ENCODE measurements around the gene CALU.
A peak's percentile ranks its signal among the peaks of the same experiment; 100 is the strongest.

CALU gene

DNA sequence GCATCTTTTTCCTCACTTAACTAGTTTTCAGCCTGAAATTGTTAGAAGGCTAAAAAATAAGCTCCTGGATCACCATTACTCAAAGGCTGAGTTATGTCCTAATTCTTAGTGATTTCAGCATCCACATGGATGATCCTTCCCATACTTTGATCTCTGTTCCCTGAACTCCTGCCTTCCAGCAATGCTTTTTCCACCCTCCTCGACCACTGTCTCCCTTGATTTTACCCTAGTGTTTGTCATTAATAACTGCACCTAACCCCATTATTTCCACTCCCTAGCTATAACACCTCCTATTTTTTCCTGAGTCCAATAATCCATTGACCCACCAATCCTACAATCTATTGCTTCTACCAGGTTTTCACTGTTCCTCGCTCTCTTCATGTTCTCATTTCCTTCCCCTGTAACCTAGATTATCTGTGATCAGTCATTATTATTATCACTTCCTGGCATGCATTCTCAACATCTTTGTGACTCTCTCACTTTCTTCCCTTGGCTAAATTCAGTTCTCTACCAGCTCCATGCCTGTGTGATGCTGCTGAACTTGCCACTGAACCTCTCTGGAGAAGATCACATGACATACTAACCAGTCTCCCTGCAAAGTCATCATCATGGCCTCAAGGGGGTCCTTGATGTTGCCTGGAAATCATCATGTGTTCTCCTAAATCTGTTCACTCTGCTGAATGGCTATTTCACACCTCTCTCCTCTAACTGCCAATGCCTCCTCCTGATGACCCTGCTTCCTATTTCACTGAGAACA, 6.5 kb upstream of the CALU start:
- H3K36me3 Mint-ChIP-seq (ENCODE audit: low read depth), result no peaks in the 10 kb centered on the region
- H3K27me3 Mint-ChIP-seq, result peaks cover 8% of the 10 kb centered on the region
- no peak for DNase-seq
- H3K27ac Mint-ChIP-seq, result no peak overlapping the region
- H3K9me3 Mint-ChIP-seq, result no peaks in the 10 kb centered on the region
- no peaks in the 10 kb centered on the region for H3K4me1 Mint-ChIP-seq (ENCODE audit: low read depth)
- H3K4me3 Mint-ChIP-seq, result no peak overlapping the region

GRCh38 chr7:128733278-128733645, 5.9 kb upstream of the CALU start:
- Mint-ChIP-seq H3K9me3 (no peaks in the 10 kb centered on the region), H3K27ac (no peak overlapping the region), H3K27me3 (peaks cover 7% of the 10 kb centered on the region), H3K36me3 (ENCODE audit: low read depth) (no peaks in the 10 kb centered on the region), H3K4me1 (ENCODE audit: low read depth) (peaks cover 4% of the 10 kb centered on the region), H3K4me3 (no peak overlapping the region)
- no peak for DNase-seq

- no peak for DNase-seq
- Mint-ChIP-seq H3K36me3 (ENCODE audit: low read depth) (peaks cover 8% of the 10 kb centered on the region), H3K9me3 (no peaks in the 10 kb centered on the region), H3K27me3 (peaks cover 7% of the 10 kb centered on the region), H3K27ac (no peak overlapping the region), H3K4me1 (ENCODE audit: low read depth) (peaks cover 13% of the 10 kb centered on the region), H3K4me3 (no peak overlapping the region)
Observed at GRCh38 chr7:128734890-128735289, 4.3 kb upstream of the CALU start.

DNA sequence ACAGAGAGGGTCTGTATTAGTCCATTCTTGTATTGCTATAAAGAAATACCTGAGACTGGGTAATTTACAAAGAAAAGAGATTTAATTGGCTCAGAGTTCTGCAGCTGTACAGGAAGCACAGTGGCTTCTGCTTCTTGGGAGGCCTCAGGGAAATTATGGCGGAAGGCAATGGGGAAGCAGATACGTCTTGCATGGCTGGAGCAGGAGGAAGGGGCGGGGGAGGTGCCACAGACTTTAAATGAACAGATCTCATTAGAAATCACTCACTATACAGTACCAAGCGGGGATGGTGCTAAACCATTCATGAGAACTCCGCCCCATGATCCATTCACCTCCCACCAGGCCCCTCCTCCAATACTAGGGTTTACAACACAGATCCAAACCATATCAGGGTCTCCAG, 3.7 kb upstream of the CALU start:
- Mint-ChIP-seq H3K4me3 (no peak overlapping the region), H3K27ac (no peak overlapping the region), H3K9me3 (no peaks in the 10 kb centered on the region), H3K4me1 (ENCODE audit: low read depth) (peaks cover 18% of the 10 kb centered on the region), H3K36me3 (ENCODE audit: low read depth) (peaks cover 13% of the 10 kb centered on the region), H3K27me3 (peaks cover 7% of the 10 kb centered on the region)
- DNase-seq, result no peak

DNA sequence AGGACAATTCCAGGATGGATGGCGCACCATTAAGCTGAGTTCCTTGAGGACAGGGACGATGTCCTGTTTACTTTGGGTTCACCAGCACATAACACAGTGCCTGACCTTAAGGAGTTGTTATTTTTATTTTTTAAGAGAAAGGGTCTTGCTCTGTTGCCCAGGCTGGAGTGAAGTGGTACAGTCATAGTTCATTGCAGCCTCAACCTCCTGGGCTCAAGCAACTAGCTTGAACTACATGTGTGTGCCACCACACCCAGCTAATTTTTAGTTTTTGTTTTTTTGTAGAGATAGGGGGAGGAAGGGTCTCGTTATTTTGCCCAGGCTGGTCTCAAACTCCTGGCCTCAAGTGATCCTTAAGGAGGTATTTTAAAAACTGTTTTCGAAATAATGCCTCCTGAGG, 1.7 kb upstream of the CALU start:
- peaks cover 36% of the 10 kb centered on the region for H3K4me1 Mint-ChIP-seq (ENCODE audit: low read depth)
- no peaks in the 10 kb centered on the region for H3K27me3 Mint-ChIP-seq
- H3K36me3 Mint-ChIP-seq (ENCODE audit: low read depth), result peaks cover 25% of the 10 kb centered on the region
- no peak overlapping the region for H3K4me3 Mint-ChIP-seq
- no peak overlapping the region for H3K27ac Mint-ChIP-seq
- H3K9me3 Mint-ChIP-seq, result no peaks in the 10 kb centered on the region
- no peak for DNase-seq

GRCh38 chr7:128737867-128738385, 1.2 kb upstream of the CALU start:
- peaks cover 26% of the 10 kb centered on the region for H3K36me3 Mint-ChIP-seq (ENCODE audit: low read depth)
- H3K4me3 Mint-ChIP-seq, result peak overlapping the region; percentile 98
- no peaks in the 10 kb centered on the region for H3K9me3 Mint-ChIP-seq
- H3K4me1 Mint-ChIP-seq (ENCODE audit: low read depth), result peaks cover 38% of the 10 kb centered on the region
- no peak for DNase-seq
- H3K27me3 Mint-ChIP-seq, result no peaks in the 10 kb centered on the region
- H3K27ac Mint-ChIP-seq, result no peak overlapping the region

DNA sequence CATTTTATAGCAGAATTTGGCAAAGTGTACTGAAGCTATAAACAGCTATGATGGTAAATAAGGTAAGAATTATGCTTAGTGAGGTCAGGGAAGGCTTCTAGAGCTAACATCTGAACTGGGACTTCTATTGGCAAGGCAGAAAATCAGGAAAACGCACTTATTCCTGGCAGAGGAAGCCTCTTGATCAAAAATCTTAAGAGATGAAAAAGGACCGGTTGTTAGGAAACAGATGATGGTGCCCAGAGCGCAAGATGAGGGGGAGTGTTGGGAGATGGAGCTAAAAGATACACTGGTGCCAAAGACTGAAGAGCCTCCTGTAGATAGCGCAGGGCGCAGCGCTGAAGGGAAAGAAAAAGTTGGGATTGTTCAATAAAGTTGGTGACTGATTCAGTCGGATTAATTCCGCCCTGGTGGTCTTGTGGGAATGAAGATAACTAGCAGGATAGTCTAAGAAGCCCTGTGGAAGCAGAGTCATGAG, 550 bp upstream of the CALU start:
- Mint-ChIP-seq H3K36me3 (ENCODE audit: low read depth) (peaks cover 30% of the 10 kb centered on the region), H3K4me3 (peak overlapping the region; percentile 98), H3K4me1 (ENCODE audit: low read depth) (peaks cover 43% of the 10 kb centered on the region), H3K27ac (peak overlapping the region; percentile 97), H3K27me3 (no peaks in the 10 kb centered on the region), H3K9me3 (no peaks in the 10 kb centered on the region)
- DNase-seq, result no peak

DNA sequence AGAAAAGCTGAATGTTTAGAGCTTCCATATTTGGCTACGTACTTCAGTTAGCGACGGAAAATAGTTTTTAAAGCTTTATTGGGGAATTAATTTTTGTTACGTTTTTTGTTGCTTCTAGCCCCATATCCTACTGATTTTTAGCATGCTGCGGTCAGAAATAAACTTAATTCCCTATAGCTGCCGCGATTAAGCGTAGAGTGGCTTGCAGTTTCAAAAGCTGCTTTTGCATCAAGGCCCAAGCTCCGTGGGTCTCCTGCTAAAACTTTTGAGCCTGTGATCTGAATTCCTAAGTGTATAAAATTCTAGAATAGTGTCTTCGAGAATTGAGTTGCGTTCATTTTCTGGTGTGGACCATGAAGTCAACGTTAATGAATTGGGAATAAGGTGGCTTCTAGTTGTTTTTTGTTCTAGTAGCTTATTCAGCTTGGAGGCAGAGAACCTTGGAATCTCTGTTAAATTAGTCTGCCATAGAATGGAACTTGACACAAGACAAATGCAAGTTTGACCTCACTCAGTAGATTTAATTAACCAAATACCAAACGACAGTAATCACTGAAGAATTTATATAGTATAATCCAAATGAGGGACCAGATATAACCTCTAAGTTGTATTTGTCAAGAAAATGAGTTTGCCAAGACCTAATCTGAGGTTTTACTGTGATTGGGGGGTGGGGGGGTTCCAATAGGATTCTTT, 977 bp downstream of the CALU start:
- no peak for DNase-seq
- Mint-ChIP-seq H3K4me3 (peak overlapping the region; percentile 98), H3K36me3 (ENCODE audit: low read depth) (peaks cover 40% of the 10 kb centered on the region)

DNA sequence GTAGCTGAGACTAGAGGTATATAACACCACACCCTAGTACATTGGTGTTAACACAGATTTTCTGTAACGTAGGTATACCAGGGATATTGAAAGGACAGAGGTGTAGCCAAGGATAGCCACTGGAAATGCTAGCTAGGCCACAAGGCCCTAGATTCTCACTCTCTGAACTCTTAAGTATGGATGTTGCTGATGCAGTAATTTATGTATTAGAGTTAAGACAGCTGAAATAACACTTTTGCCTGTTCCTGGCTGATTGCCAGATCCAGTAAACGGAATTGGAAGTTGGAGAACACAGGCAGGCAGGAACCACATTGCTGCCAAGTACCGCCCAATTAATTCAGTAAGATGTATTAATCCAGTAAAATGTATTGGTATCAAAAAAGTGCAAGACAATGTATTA, 1.8 kb downstream of the CALU start:
- Mint-ChIP-seq H3K27ac (no peak overlapping the region), H3K27me3 (no peaks in the 10 kb centered on the region), H3K4me1 (ENCODE audit: low read depth) (peaks cover 62% of the 10 kb centered on the region), H3K36me3 (ENCODE audit: low read depth) (peaks cover 48% of the 10 kb centered on the region), H3K9me3 (no peaks in the 10 kb centered on the region), H3K4me3 (peak overlapping the region; percentile 98)
- DNase-seq, result no peak

More for the DNA sequence above, 977 bp downstream of the CALU start:
- no peaks in the 10 kb centered on the region for H3K27me3 Mint-ChIP-seq
- peak overlapping the region; percentile 97 for H3K27ac Mint-ChIP-seq
- H3K9me3 Mint-ChIP-seq, result no peaks in the 10 kb centered on the region
- peaks cover 56% of the 10 kb centered on the region for H3K4me1 Mint-ChIP-seq (ENCODE audit: low read depth)

DNA sequence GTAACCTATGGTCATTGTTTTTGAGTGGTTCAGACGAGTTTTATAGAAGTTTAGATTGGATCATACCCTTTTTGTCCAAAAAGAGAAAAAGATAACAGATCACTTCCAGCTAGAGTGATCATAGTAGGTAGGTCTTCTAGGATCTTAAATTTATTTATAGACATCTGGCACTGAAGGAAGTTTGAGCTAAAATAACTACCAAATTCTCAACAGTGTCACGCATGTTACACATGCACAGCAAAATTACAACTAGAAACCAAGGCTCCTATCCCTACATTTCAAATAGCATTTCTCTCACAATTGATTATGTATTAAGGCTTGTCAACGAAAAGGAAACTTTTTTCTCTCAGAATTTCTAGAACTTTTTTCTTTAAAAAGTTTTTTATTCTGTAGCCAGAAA, 2.3 kb downstream of the CALU start:
- Mint-ChIP-seq H3K4me1 (ENCODE audit: low read depth) (peaks cover 62% of the 10 kb centered on the region), H3K4me3 (no peak overlapping the region), H3K36me3 (ENCODE audit: low read depth) (peaks cover 52% of the 10 kb centered on the region), H3K27me3 (no peaks in the 10 kb centered on the region), H3K9me3 (no peaks in the 10 kb centered on the region), H3K27ac (no peak overlapping the region)
- DNase-seq, result no peak

DNA sequence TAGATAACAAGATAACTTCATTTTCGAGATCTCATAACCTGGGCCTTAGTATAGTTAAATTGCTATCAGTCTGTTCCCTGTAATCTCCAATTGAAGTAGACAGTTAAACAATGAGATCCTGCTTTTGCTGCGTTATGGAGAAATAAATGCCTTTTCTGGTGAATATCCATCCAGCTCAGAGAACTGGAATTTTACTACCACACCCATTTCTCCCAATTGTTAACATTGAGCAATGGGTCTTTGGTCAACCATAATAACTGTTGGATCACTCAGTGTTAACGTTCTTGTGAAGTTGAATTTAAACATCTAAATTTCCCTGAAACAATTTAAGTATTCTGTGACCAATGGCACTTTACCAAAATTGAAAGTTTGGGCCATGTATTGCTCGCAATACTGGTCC, 3.0 kb downstream of the CALU start:
- Mint-ChIP-seq H3K4me3 (no peak overlapping the region), H3K36me3 (ENCODE audit: low read depth) (peaks cover 58% of the 10 kb centered on the region), H3K27ac (no peak overlapping the region), H3K27me3 (no peaks in the 10 kb centered on the region), H3K9me3 (no peaks in the 10 kb centered on the region), H3K4me1 (ENCODE audit: low read depth) (peaks cover 65% of the 10 kb centered on the region)
- no peak for DNase-seq

DNA sequence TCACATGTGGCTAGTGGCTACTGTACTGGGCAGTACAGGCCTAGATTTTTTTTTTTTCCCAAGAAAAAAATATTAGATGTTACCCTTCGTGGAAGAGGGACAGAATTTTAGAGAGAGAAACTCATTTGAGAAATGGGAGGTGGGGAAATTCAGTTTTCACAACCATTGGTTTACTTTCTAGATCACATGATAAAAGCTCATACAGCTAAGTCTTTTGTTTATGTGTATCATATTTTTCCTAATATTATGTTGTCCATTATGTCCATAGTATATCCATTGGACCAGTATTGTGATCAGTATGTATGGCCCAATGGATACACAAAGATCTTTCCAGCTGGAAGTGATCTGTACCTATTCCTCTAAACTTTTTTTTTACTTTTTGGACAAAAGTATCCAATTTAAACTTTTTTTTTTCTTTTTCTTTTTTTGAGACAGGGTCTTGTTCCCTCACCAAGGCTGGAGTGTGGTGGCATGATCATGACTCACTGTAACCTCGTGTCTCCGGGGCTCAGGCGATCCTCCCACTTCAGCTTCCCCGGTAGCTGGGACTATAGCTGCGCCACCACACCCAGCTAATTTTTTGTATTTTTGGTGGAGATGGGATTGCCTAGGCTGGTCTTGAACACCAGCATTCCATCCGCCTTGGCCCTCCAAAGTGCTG, 4.1 kb downstream of the CALU start:
- DNase-seq, result no peak
- H3K27ac Mint-ChIP-seq, result peak overlapping the region; percentile 18
- no peaks in the 10 kb centered on the region for H3K27me3 Mint-ChIP-seq
- H3K9me3 Mint-ChIP-seq, result no peaks in the 10 kb centered on the region
- no peak overlapping the region for H3K4me3 Mint-ChIP-seq
- peaks cover 70% of the 10 kb centered on the region for H3K4me1 Mint-ChIP-seq (ENCODE audit: low read depth)
- peaks cover 68% of the 10 kb centered on the region for H3K36me3 Mint-ChIP-seq (ENCODE audit: low read depth)

DNA sequence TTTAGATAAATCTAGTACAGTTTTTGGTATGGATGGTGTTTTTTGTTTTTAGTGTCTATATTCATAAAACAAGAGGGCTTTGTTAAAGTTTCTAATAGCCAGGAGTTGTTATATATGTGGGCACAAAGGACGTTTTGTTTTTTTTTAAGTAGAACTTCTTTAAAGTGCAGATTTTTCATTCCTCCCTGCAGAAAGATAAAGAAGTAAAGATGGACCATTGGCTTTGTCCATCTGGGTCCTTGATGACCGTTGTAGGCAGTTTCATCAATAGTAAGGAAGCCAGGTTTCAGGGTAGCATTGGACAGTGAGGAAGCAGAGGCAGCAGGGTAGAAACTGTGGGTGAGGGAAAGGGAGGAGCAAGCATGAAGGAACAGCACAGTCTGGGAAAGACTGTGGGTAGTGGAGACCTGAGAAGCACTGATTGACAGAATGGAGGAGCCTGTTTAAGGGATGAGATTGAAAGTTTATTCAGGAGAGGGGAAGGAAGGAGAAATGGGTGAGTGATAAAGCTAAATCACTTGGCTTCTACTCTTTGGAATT, 5.3 kb downstream of the CALU start:
- H3K4me1 Mint-ChIP-seq (ENCODE audit: low read depth), result peaks cover 68% of the 10 kb centered on the region
- DNase-seq, result no peak
- no peak overlapping the region for H3K4me3 Mint-ChIP-seq
- H3K27ac Mint-ChIP-seq, result no peak overlapping the region
- H3K36me3 Mint-ChIP-seq (ENCODE audit: low read depth), result peaks cover 77% of the 10 kb centered on the region
- H3K27me3 Mint-ChIP-seq, result no peaks in the 10 kb centered on the region
- H3K9me3 Mint-ChIP-seq, result no peaks in the 10 kb centered on the region

- Mint-ChIP-seq H3K27ac (no peak overlapping the region), H3K36me3 (ENCODE audit: low read depth) (peaks cover 78% of the 10 kb centered on the region), H3K4me1 (ENCODE audit: low read depth) (peaks cover 60% of the 10 kb centered on the region), H3K27me3 (no peaks in the 10 kb centered on the region), H3K4me3 (no peak overlapping the region), H3K9me3 (no peaks in the 10 kb centered on the region)
- DNase-seq, result no peak
Observed at GRCh38 chr7:128745706-128746105, 6.5 kb downstream of the CALU start.

Data from activated T-cell treated with anti-CD3 and anti-CD28 coated beads, Interleukin-2, amount 50 U/mL, for 24 hours (primary cell).